Right lobe of liver (tissue), 6 donors: ENCODE data around the gene GNB2. TPM values are rescaled to one million over a fixed set of nuclear protein-coding genes. Genes with fewer than 3 reads are reported as not detected.

Experiments
- ATAC-seq, 4 donors: fragments of 200-7000 bp; cut with Tn5 transposase; one replicate each; pipeline ENCODE4 v1.9.1; 2020; ENCODE audit warnings: mild to moderate bottlenecking in 4 of 4, moderate library complexity in 4 of 4
- DNase-seq, 3 donors: peaks; one replicate each; pipeline ENCODE4 v3.0.0-alpha.2; 2020
- H3K27ac ChIP-seq, 3 donors: fragments of 200-600 bp; one replicate each; pipeline ENCODE4 v1.8.0; 2022
- H3K27me3 ChIP-seq, 2 donors: fragments of 200-600 bp; one replicate each; pipeline ENCODE4 v1.8.0; 2022
- H3K36me3 ChIP-seq, 4 donors: fragments of 200-600 bp; sonication (generic) in 1 of 4; one replicate each; pipeline versions ENCODE4 v1.5.1 to v1.8.0; 2017 to 2022; ENCODE audit warnings: control low read depth in 1 of 4
- H3K4me1 ChIP-seq, 4 donors: fragments of 200-600 bp; sonication (generic) in 1 of 4; one replicate each; pipeline versions ENCODE4 v1.5.1 to v1.8.0; 2017 to 2022; ENCODE audit warnings: control low read depth in 1 of 4
- H3K4me3 ChIP-seq, 3 donors: fragments of 200-600 bp; one replicate each; pipeline ENCODE4 v1.8.0; 2022
- H3K9me3 ChIP-seq, 4 donors: fragments of 200-600 bp; sonication (generic) in 1 of 4; one replicate each; pipeline versions ENCODE4 v1.5.1 to v1.8.0; 2017 to 2022; ENCODE audit warnings: control low read depth in 1 of 4
- CTCF ChIP-seq, 4 donors: fragments of 200-600 bp in 3 of 4; fragments of 450-650 bp in 1 of 4; IDR thresholded peaks; one replicate each; pipeline versions ENCODE4 v1.5.1 to v1.8.0; 2016 to 2022; ENCODE audit warnings: antibody characterized with exemption in 4 of 4, mild to moderate bottlenecking in 2 of 4
- POLR2A ChIP-seq: fragments of 450-650 bp; IDR thresholded peaks from one replicate; pipeline ENCODE4 v1.6.1; 2017; ENCODE audit warnings: antibody characterized with exemption, mild to moderate bottlenecking
- WGBS: methylation state at CpG from one replicate; pipeline ENCODE4 v1.1.6; 2018; ENCODE audit warnings: low coverage, low lambda C conversion rate; ENCODE audit not compliant: insufficient coverage; ENCODE audit errors: missing lambda C conversion rate; 5-methylcytosine and 5-hydroxymethylcytosine counted together
- intact Hi-C, 2 donors: fragments of 100-400 bp; cut with DNase I; formaldehyde crosslinking; loops; one replicate each; pipeline versions ENCODE4 v1.11.2 to v1.14.1; 2022
- total RNA-seq, 6 experiments: library from RNA; depleted of rRNA in 2 of 6; stranded (reverse); fragments of >200 nt in 2 of 6; fragmentation: NEBNext Ultra II Directional in 3 of 6; extraction: Animal tissue kit (Norgen Biotek cat#: 25700) in 3 of 6; gene quantifications; one replicate each; pipeline versions ENCODE4 v1.1.0 to v1.2.4, GENCODE V29; 2016 to 2023
- donor health status: DM: no; HTN: yes; CAD: no.
- donor health status: DM: no; HTN: no; CAD: no.
- donor health status: DM: no; HTN: no; CAD: no.
- donor health status: DM: no; HTN: yes; CAD: no.
- donor health status: DM: no; HTN: yes; CAD: no.

Gene GNB2
- total RNA-seq, 6 experiments from 2014 or later: 75.6 to 133 (median 106) TPM

GRCh38 chr7:100671353-100672327 lies 1.9 kb upstream of the GNB2 start:
- Histone ChIP-seq H3K36me3 (peaks cover 0 to 4% (median under 1%) of the 10 kb centered on the region in 4 donors), H3K27me3 (no peaks in the 10 kb centered on the region), H3K27ac (no peak overlapping the region), H3K9me3 (no peaks in the 10 kb centered on the region), H3K4me1 (peaks cover 0 to 3% (median 0%) of the 10 kb centered on the region in 4 donors), H3K4me3 (no peak overlapping the region)
- intact Hi-C loops: loop anchor here in 1 of 2 donors (10.0 kb wide), 1 partner anchor 87 kb away; the partner anchor contains the start of genes FBXO24 and LRCH4
- DNase-seq (peak in 1 of 3 donors; percentile 26), ATAC-seq (no peak)
- 93% methylated on average over 16 of the region's 18 CpGs for whole genome bisulfite sequencing
- no peak for TF ChIP-seq CTCF (IDR thresholded peaks at IDR 0.05)

GRCh38 chr7:100673942-100674410 lies 436 bp downstream of the GNB2 start:
- peak overlapping the region; percentile 91 to 99 (median 98) for H3K27ac ChIP-seq
- TF ChIP-seq CTCF (IDR thresholded peaks at IDR 0.05) (no peak), POLR2A (peak; percentile 17)
- H3K36me3 ChIP-seq: peaks cover 4 to 27% (median 15%) of the 10 kb centered on the region in 4 donors
- DNase-seq: peak; percentile 65 to 74 (median 67)
- no peaks in the 10 kb centered on the region for H3K9me3 ChIP-seq
- peak in 3 of 4 donors; percentile 0 to 3 (median 1) for ATAC-seq
- H3K27me3 ChIP-seq: no peaks in the 10 kb centered on the region
- 2% methylated on average over 13 of the region's 34 CpGs for WGBS
- peak overlapping the region; percentile 68 to 91 (median 90) for H3K4me3 ChIP-seq
- intact Hi-C loops: loop anchor here in 1 of 2 donors (10.0 kb wide), 1 partner anchor 89 kb away; the partner anchor contains the start of genes FBXO24 and LRCH4
- peaks cover 0 to 3% (median 0%) of the 10 kb centered on the region in 4 donors for H3K4me1 ChIP-seq

GRCh38 chr7:100674411-100675104 lies 1.0 kb downstream of the GNB2 start:
- DNase-seq (peak; percentile 49 to 67 (median 63)), ATAC-seq (peak in 1 of 4 donors; percentile 2)
- H3K27me3 ChIP-seq: no peaks in the 10 kb centered on the region
- H3K9me3 ChIP-seq: no peaks in the 10 kb centered on the region
- peaks cover 4 to 32% (median 15%) of the 10 kb centered on the region in 4 donors for H3K36me3 ChIP-seq
- intact Hi-C loops: loop anchor here in 1 of 2 donors (10.0 kb wide), 1 partner anchor 90 kb away; the partner anchor contains the start of genes FBXO24 and LRCH4
- WGBS: under 1% methylated on average over 23 of the region's 43 CpGs
- TF ChIP-seq CTCF (IDR thresholded peaks at IDR 0.05) (no peak), POLR2A (no peak)
- H3K4me1 ChIP-seq: peaks cover 0 to 3% (median 0%) of the 10 kb centered on the region in 4 donors
- H3K27ac ChIP-seq: peak overlapping the region; percentile 91 to 99 (median 98)
- peak overlapping the region; percentile 68 to 91 (median 90) for H3K4me3 ChIP-seq

- 0% methylated on average over 3 of the region's 46 CpGs for WGBS
- H3K4me3 ChIP-seq: peak overlapping the region; percentile 68 to 91 (median 90)
- H3K27ac ChIP-seq: peak overlapping the region; percentile 91 to 99 (median 98)
- no peaks in the 10 kb centered on the region for H3K27me3 ChIP-seq
- no peaks in the 10 kb centered on the region for H3K9me3 ChIP-seq
- intact Hi-C loops: loop anchor here in 1 of 2 donors (10.0 kb wide), 1 partner anchor 90 kb away; the partner anchor contains the start of genes FBXO24 and LRCH4
- DNase-seq (peak in 1 of 3 donors; percentile 59), ATAC-seq (peak in 1 of 4 donors; percentile 1)
- peaks cover 0 to 5% (median 2%) of the 10 kb centered on the region in 4 donors for H3K4me1 ChIP-seq
- TF ChIP-seq CTCF (IDR thresholded peaks at IDR 0.05) (no peak), POLR2A (no peak)
- peaks cover 4 to 35% (median 15%) of the 10 kb centered on the region in 4 donors for H3K36me3 ChIP-seq
Measured at GRCh38 chr7:100675105-100675451, 1.5 kb downstream of the GNB2 start.
